Measurements from ENCODE around the gene VPS37C.
"Not testable (repeated sequence)": the region's sequence is repeated elsewhere in the genome, so short reads cannot be mapped to it uniquely, and the experiment has no call there.

VPS37C gene

DNA sequence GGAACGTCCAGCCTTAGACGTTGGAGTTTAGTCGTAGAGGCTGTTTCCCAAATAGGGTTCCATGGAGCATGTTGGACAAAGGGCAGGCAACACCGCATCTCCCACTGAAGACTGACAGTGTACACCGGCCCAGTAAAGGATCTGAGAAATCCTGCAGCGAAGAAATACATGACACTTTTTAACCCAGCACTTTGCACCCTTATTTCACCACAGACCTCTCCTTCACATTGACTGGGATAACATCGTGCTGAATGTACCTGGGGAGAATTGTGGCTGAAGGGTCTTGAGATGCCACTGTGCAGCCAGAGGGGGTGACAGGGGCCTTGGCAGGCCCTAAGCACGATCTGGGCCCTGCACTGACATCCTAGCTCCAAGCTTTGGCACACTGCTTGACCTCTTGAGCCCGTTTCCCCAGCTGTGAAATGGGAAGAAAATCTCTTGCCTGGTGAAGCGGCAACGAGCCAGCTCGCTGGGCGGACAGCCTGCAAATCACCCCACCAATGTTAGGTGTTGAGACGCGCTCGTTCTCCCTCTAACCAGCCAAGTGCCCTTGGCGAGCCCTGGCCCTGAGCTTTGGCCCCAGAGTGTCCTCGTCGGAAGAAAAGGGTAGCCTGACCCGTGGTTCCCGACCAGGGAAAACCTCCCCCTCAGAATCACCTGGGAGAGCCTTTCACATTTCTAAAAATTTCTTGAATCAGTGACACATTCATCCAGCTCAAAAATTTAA is 45.6 kb downstream of the VPS37C start:
- DNase-seq: no peak

DNA sequence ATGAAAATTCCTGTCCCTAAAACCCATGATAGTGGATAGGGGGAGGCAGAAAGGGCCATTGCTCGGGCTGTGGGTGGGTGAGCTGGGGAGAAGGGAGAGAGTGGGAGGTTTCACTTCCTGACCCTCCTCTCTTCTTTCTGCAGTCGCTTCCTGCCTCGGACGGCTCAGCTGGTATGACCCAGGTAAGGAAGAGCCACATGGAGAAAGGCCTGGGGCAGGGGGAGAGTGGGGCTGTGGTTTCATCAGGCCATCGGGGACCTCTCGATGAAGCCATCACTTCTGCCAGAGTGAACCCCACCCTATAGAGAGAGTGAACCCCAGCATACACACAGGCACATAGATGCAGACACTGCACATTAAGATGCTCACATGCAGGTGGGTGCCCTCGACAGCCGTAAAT is 46.3 kb downstream of the VPS37C start:
- DNase-seq: no peak

DNA sequence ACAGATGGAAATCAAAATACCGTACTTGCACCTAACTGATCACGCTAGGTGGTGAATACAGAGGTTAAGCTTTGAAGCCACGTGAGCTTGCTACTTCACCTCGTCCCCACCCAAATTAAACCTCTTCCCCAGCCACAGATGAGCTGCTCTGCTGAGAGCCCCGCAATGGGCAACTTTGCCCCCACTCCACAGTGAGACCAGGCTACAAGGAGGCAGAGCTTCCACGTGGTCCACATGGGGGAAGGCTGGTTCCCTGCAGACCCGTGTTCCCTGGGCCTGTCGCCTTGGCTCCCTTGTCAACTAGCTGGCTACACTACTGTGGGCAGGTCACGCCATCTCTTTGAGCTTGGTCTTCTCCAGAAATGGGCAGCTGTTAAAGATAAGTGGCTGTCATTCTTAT is 48.0 kb downstream of the VPS37C start:
- DNase-seq: no peak

- DNase-seq: no peak
Measured at GRCh38 chr11:61112575-61112974, 48.7 kb downstream of the VPS37C start.

DNA sequence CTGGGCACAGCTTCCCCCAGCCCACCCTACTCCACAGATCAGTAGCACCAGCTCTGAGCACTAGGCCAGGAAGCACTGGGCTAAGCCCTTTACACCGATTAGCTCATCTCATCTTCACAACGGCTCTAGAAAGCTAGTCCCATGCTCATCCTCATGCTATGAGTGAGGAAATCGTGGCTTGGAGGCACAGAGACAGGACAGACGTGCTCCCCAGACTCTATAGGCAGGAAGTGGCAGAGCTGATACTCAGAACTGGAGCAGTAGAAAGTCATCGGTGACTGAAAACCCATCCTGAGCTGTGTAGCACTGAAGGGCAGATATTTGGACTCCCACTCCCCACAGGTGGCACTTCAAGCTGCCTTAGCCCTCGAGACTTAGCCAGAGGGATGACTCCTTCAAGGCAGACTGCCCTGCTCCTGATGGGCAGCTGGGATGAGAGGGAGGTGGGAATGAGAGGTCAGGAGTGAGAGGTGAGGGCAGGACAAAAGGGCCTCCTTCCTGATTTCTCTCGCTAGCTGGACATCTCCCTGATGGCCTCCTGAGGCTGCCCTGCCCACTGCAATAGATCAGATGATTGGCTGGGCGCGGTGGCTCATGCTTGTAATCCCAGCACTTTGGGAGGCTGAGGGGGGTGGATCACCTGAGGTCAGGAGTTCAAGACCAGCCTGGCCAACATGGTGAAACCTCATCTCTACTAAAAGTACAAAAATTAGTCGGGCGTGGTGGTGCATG is 49.3 kb downstream of the VPS37C start:
- no peak for DNase-seq

GRCh38 chr11:61111050-61111435 is 50.2 kb downstream of the VPS37C start:
- no peak for DNase-seq

- no peak for DNase-seq
Measured at GRCh38 chr11:61110255-61111049, 50.8 kb downstream of the VPS37C start.

- DNase-seq: no peak
Measured at GRCh38 chr11:61109671-61110070, 51.6 kb downstream of the VPS37C start.

- no peak for DNase-seq
Measured at GRCh38 chr11:61108847-61109585, 52.2 kb downstream of the VPS37C start.

- DNase-seq: no peak
Measured at GRCh38 chr11:61107888-61108287, 53.3 kb downstream of the VPS37C start.

- no peak for DNase-seq
Measured at GRCh38 chr11:61106894-61107470, 54.2 kb downstream of the VPS37C start.

- DNase-seq: no peak
Measured at GRCh38 chr11:61106296-61106695, 54.9 kb downstream of the VPS37C start.

GRCh38 chr11:61104963-61105362 is 56.3 kb downstream of the VPS37C start:
- no peak for DNase-seq

DNA sequence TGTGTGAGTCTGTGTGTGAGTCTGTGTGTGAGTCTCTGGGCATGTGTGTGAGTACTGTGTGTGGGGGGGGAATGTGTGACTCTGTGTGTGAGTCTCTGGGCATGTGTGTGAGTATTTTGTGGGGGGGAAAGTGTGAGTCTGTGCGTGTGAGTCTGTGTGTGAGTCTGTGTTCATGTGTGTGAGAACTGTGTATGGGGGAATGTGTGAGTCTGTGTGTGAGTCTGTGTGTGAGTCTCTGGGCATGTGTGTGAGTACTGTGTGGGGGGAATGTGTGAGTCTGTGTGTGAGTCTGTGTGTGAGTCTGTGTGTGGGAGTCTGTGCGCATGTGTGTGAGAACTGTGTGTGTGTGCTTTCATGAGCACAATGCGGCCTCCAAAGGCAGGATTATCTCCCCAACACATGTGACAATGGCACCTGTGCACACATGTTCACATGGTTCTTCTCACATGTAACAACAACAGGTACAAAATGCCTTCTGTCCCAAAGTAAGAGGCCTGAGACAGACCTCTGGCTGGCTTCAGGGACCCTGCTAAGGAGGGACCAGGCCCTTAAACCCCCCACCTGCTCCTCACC is 57.3 kb downstream of the VPS37C start:
- DNase-seq: no peak

GRCh38 chr11:61102667-61103571 is 58.3 kb downstream of the VPS37C start:
- DNase-seq: no peak

GRCh38 chr11:61098778-61099177 is 62.4 kb downstream of the VPS37C start:
- no peak for DNase-seq

DNA sequence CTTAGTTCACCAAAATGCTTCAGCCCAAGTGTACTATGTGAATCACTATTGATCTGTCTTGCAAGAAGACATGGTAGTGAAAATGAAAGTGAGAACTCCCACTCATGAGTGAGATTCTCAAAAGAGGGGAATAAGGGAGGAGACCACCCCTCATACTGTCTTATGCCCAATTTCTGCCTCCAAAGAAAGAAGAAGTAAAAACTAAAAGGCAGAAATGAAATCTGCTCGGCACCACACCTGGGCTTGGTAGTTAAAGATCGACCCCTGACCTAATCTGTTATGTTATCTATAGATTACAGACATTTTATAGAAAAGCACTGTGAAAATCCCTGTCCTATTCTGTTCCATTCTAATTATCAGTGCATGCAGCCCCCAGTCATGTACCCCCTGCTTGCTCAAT is 63.0 kb downstream of the VPS37C start:
- not testable (repeated sequence) for DNase-seq

- no peak for DNase-seq
Measured at GRCh38 chr11:61095021-61095420, 66.2 kb downstream of the VPS37C start.

DNA sequence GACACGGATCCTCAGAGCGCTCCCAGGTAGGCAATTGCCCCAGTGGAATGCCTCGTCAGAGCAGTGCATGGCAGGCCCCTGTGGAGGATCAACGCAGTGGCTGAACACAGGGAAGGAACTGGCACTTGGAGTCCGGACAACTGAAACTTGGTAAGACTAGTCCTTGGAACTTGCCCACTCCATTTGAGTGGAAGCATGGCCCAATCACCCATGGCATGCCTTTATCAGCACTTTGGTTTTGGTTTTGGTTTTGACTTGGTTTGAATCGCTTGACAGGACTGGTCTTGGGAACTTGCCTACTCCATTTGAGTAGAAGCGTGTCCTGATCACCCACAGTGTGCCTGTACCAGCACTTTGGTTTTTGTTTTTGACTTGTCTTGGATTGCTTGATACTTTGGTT is 67.1 kb downstream of the VPS37C start:
- not testable (repeated sequence) for DNase-seq

- no peak for DNase-seq
Measured at GRCh38 chr11:61092908-61093763, 68.1 kb downstream of the VPS37C start.
